ENCODE results near the gene PSMC4.
A peak's percentile ranks its signal among the peaks of the same experiment; 100 is the strongest.

The PSMC4 gene

DNA sequence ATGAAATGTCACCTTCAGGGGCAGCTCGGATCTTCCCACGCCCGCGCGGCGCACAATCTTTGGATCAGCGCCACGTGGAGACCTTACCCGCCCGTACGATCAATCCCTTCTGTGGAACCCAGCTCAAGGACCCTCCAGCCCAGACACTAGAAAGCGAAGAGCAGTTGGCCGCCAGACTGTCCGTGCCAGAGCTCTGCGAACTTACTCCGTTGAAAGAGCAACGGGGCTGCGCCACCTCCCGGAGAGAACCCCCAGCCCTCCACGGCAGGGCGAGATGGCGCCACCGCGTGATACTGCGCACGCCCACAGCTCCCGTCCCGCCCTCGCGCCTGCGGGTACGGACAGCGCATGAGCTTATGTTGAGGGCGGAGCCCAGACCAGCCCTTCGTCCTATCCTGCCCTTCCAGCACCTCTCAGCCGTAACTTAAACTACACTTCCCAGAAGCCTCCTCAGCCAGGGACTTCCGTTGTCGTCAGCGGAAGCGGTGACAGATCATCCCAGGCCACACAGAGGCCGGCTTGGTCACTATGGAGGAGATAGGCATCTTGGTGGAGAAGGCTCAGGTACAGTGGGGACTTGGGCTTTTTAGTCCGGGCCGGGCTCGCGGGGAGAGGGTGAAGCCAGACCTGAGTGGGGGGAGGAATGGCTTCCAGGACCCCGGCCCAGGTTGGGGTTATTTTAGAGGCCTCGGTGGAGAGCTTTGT is at the start of gene PSMC4:
PSMC4 (plus strand) TSS at position 491 of the 705 bp plus-strand sequence; CDS start at position 529, 38 bp downstream.
- peak; percentile 99 for DNase-seq

- no peak for DNase-seq
Observed at GRCh38 chr19:39923862-39924261, 47.1 kb upstream of the PSMC4 start.

DNA sequence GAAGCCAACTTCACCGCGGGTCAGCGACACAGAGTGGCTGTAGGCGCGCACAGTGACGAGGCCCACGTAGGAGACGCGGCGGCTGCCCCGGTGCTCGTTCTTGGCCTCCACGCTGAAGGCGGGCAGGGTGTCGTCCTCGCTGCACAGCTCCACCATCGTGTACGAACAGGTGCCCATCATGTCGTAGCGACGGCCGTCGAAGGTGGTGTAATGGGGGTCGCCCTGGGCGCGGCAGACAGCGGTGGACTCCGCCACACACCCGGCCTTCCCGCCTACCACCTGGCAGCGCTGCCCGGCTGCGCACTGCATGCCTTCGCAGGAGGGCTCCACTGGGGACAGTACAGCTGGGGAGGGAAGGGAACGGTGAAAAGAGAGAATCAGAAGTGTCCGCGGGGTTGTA is 46.6 kb upstream of the PSMC4 start:
- DNase-seq = no peak

GRCh38 chr19:39924952-39925351 is 46.0 kb upstream of the PSMC4 start:
- no peak for DNase-seq

GRCh38 chr19:39926170-39926760 is 44.7 kb upstream of the PSMC4 start:
- no peak for DNase-seq

DNA sequence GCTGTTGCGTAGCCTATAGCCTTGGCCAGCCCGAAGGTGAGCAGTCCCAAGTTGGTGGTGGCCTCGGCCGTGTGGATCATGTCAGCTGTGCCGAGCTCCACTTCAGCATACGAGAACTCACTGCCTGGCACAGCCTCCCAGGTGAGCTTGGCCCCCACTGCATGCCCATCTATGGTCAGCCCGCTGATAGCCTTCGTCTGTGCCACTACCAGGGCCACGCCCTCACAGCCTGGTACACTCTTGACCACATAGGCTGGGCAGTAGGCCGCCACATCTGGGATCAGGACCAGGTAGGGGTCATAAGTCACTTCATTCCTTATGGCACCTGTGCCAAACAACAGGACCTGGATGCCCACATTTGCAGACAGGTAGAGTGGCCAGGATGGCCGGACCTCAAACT is 43.9 kb upstream of the PSMC4 start:
- no peak for DNase-seq

DNA sequence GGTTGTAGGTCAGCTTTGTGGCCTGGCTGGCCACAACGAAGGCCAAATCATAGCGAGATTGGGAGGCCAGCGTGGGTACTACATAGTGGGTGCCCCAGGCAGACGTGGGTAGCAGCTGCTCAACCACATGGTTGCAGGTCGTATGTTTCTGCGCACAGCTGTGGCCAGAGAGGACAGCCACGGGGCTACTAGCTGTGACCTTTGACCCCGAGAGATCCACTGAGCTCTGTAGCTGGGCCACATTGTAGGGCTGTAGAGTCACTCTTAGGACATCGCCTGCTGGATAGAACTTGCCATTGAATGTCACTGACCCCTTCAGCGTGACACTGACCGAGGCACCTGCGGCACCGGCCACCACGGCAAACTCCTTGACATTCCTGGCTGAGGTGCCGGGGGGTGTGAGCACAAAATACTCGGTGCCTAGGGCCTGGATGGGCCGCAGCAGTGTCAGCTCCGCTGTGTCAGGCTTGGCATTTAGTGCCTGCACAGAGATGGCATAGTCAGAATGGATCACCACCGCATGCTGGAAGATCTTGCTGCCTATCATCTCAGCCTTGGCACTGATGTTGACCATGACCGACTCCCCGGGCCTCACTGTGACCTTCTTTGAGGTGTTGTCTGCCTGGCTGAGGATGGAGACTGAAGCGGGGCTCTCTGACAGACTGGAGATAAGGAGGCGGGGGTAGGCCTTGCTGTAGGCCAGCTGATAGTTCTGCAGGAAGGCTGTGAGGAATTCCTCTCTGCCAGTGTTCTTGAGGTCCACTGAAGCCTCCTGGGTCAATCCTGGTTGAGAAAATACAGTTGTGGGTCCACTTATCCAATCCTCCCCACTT is 43.2 kb upstream of the PSMC4 start:
- DNase-seq = no peak

- DNase-seq = no peak
Observed at GRCh38 chr19:39928357-39928725, 42.6 kb upstream of the PSMC4 start.

GRCh38 chr19:39929750-39930149 is 41.2 kb upstream of the PSMC4 start:
- DNase-seq = no peak

DNA sequence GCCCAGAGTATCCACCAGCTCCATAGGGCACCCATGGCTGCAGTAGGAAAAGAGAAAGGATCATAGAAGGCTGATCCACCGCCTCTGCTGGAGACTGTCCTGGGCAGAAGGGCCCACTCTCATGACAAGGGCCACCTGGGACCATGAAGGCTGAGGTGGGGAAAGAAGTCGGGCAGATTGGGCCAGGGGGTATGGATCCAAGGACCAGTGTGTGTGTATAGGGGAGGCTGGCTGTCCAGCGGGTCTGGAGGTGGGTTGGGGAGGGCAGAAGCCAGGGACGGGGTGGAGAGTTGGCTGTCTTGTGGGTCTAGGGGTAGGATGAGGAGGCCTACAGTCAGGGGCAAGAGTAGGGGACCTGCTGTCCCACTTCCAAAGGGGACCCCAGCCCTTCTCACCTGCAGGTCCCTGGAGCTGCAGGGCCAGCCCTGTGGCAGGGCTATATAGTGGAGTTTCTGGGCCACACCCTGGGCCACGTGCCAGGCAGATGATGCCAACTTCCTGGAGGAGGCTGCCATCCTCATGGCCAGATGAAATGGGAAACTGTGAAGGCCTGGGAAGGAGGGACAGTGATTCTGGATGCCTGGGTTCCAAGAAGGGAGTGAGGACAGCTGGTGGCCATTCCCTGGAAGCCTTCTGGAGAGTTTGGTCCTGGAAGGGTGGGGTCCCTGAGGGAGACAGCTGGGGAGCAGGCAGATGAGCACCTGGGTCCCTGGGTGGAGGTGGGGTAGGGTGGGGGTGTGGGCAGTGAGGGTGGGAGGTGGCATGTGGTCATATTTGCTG is 36.2 kb upstream of the PSMC4 start, which contains the start of gene FCGBP:
FCGBP (minus strand) TSS at position 51 of the 780 bp plus-strand sequence.
- DNase-seq = no peak

GRCh38 chr19:39935364-39935661 is 35.7 kb upstream of the PSMC4 start:
- no peak for DNase-seq

- no peak for DNase-seq
Observed at GRCh38 chr19:39936020-39936419, 34.9 kb upstream of the PSMC4 start.

DNA sequence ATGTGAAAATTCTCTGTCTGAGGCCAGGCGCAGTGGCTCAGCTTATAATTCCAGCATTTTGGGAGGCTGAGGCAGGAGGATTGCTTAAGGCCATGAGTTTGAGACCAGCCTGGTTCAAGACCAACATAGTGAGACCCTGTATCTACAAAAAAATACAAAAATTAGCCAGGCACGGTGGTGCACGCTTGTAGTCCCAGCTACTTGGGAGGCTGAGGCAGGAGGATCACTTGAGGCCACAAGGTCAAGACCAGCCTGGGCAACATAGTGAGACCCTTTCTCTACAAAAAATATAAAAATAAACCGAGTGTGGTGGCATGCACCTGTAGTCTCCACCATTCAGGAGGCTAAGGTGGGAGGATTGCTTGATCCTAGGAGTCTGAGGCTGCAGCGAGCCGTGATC is 34.3 kb upstream of the PSMC4 start:
- DNase-seq = no peak

GRCh38 chr19:39937094-39937720 is 33.8 kb upstream of the PSMC4 start:
- DNase-seq = peak; percentile 68

- no peak for DNase-seq
Observed at GRCh38 chr19:39937787-39938186, 33.2 kb upstream of the PSMC4 start.

DNA sequence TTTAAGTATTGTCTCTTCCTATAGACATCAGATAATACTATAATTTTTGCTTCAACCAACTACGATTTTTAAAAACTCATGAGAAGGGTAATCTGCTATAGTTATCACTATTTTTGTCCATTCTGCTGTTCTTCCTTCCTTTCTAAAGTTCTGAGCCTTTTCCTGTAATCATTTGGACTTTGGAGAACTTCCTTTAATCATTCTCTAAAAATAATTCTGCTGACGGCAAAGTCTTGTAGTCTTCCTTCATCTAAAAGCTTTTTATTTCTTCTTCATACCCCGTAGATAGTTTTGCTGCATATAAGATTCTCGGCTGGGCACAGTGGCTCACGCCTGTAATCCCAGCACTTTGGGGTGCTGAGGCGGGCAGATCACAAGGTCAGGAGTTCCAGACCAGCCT is 31.4 kb upstream of the PSMC4 start:
- no peak for DNase-seq

- DNase-seq = no peak
Observed at GRCh38 chr19:39940221-39940833, 30.6 kb upstream of the PSMC4 start.

DNA sequence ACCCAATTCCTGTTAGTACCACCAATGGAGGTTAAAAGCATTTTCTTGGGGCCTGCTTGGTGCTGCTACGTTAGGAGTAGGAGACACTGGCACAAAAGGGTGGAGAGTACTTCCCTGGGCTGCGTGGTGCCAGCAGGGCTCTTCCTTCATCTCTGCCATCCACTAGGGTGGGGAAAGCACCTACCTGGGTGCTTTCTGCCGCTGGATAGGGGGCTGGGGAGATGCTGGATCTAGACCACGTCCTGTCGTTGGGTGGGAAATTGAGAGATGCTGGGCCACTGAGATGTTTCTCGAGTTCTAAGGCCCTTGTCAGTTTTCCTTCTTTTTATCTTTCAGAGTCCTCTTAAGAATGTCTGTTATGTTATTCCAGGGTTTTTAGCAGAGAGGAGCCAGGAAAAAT is 29.8 kb upstream of the PSMC4 start:
- peak; percentile 40 for DNase-seq

GRCh38 chr19:39941615-39942365 is 29.2 kb upstream of the PSMC4 start:
- peak; percentile 82 for DNase-seq

DNA sequence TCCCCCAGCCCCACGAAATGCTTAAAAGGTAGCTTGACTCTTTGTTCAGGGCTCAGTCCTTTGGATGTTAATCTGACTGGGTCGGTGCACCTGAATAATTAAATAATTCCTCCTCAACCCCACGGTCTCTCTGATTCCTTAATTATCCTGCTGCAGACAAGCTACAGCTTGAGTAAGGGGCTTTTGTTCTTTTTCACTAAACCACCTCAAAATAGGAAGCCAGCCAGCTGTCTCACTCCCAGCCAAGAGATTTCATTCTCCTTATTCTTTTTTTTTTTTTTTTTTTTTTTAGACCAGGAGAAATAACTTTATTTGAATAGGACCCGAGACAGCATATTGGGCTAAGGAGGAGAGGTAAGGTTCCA is 28.6 kb upstream of the PSMC4 start:
- DNase-seq = no peak

- DNase-seq = no peak
Observed at GRCh38 chr19:39943586-39943985, 27.4 kb upstream of the PSMC4 start.

DNA sequence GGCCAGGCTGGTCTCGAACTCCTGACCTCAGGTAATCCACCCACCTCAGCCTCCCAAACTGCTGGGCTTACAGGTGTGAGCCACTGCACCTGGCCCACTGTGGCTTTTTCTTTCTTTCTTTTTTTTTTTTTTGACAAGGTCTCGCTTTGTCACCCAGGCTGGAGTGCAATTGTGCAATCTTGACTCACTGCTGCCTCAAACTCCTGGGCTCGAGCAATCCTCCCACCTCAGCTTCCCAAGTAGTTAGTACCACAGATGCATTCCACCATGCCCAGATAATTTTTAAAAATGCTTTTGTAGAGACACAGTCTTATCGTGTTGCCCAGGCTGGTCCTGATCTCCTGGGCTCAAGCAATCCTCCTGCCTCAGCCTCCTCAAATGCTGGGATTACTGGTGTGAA is 24.4 kb upstream of the PSMC4 start:
- no peak for DNase-seq

Measured in CD4-positive, alpha-beta T cell treated with Interleukin-12 subunit alpha and Interleukin-12 subunit beta, for 1 hour (primary cell).